PC-9 (cell line): Measurements from ENCODE around the gene GANC. TPM values are rescaled to one million over a fixed set of nuclear protein-coding genes. Genes with fewer than 3 reads are reported as not detected.

Experiments used
- BruUV-seq: library from RNA; stranded (reverse); fragments of 400-500 nt; replicated peaks from 2 replicates; lab custom pipeline; 2021; lab: Mats Ljungman, UMichigan
- CTCF ChIA-PET: fragments of 300-600 bp; sonication (Branson Sonifier 250); formaldehyde crosslinking; loops from one replicate; lab custom pipeline; 2022; ENCODE audit warnings: antibody characterized with exemption; lab: Charles Lee
- POLR2A ChIA-PET: fragments of 300-600 bp; sonication (Branson Sonifier 250); formaldehyde crosslinking; loops from one replicate; lab custom pipeline; 2022; ENCODE audit warnings: antibody characterized with exemption; ENCODE audit not compliant: unreplicated experiment; lab: Charles Lee
- DNase-seq, 2 experiments: peaks; one replicate each; pipeline versions ENCODE4 v3.0.0 to v3.0.0-alpha.2; 2015 to 2022; ENCODE audit warnings: mixed read lengths in 1 of 2
- H2AFZ ChIP-seq: fragments of 200-600 bp; sonication (generic); 2 replicates; pipeline ENCODE4 v1.8.1; 2017; ENCODE audit warnings: antibody characterized with exemption
- H3F3A ChIP-seq: fragments of 200-600 bp; sonication (generic); 2 replicates; pipeline ENCODE4 v1.8.1; 2017; ENCODE audit warnings: antibody characterized with exemption, mild to moderate bottlenecking, low read depth; ENCODE audit not compliant: insufficient read depth
- H3K27ac ChIP-seq: fragments of 200-600 bp; sonication (generic); 2 replicates; pipeline ENCODE4 v1.6.1; 2016; ENCODE audit warnings: mixed run types
- H3K27me3 ChIP-seq: fragments of 200-600 bp; sonication (generic); 2 replicates; pipeline ENCODE4 v1.6.1; 2016; ENCODE audit warnings: low read depth, mixed run types; ENCODE audit not compliant: insufficient read depth
- H3K36me3 ChIP-seq: fragments of 200-600 bp; sonication (generic); 2 replicates; pipeline ENCODE4 v1.6.1; 2016; ENCODE audit warnings: low read depth, mixed run types
- H3K4me1 ChIP-seq: fragments of 200-600 bp; sonication (generic); replicated peaks from 2 replicates; pipeline ENCODE4 v1.6.1; 2016; ENCODE audit warnings: mixed run types; ENCODE audit not compliant: insufficient read depth
- H3K4me2 ChIP-seq: fragments of 200-600 bp; sonication (generic); 2 replicates; pipeline ENCODE4 v1.6.1; 2017; ENCODE audit warnings: mixed run types
- H3K4me3 ChIP-seq: fragments of 200-600 bp; sonication (generic); 2 replicates; pipeline ENCODE4 v1.6.1; 2016; ENCODE audit warnings: mixed run types
- H3K79me2 ChIP-seq: fragments of 200-600 bp; sonication (generic); 2 replicates; pipeline ENCODE4 v1.6.1; 2017; ENCODE audit warnings: low read depth, mixed run types
- H3K9me2 ChIP-seq: fragments of 200-600 bp; sonication (generic); 2 replicates; pipeline ENCODE4 v1.8.1; 2017; ENCODE audit warnings: mild to moderate bottlenecking; ENCODE audit not compliant: insufficient read depth
- H3K9me3 ChIP-seq: fragments of 200-600 bp; sonication (generic); 2 replicates; pipeline ENCODE4 v1.8.1; 2016; ENCODE audit warnings: low read depth; ENCODE audit not compliant: insufficient read depth
- H4K20me1 ChIP-seq: fragments of 200-600 bp; sonication (generic); 2 replicates; pipeline ENCODE4 v1.8.1; 2017; ENCODE audit not compliant: insufficient read depth
- CTCF ChIP-seq: fragments of 200-600 bp; sonication (generic); conservative IDR thresholded peaks from 2 replicates; pipeline ENCODE4 v1.6.1; 2017; ENCODE audit warnings: mixed run types, antibody characterized with exemption, mild to moderate bottlenecking, moderate library complexity
- EZH2 ChIP-seq: fragments of 200-600 bp; sonication (generic); IDR thresholded peaks from 2 replicates; pipeline ENCODE4 v1.8.0; 2017; ENCODE audit warnings: antibody characterized with exemption, low read depth
- intact Hi-C: fragments of 100-400 bp; cut with micrococcal nuclease; formaldehyde crosslinking; loops from one replicate; pipeline ENCODE4 v1.10.0; 2022; ENCODE audit not compliant: unreplicated experiment
- total RNA-seq: library from RNA; stranded (reverse); gene quantifications from 2 replicates; pipeline ENCODE4 v1.2.3, GENCODE V29; 2021

Gene GANC
- total RNA-seq, 1 experiment from 2014 or later = 16.3 TPM

DNA sequence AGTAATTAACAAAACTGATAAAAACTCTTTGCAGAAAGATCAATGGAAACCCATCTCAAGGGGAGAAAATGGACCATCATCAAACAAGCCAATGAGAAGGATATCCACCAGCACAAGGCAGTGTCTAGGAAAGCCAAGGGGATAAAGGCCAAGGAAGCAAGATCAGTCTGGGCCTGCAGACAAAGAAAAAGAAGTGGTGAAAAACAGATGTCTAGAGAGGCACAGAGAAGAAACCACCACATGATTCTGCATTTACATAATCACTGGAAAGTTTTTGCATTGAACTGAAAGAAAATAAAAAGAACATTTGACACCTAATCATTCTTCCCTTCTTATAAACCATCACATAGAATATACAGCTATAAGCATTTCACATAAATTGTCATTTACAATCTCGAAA lies 41.9 kb upstream of the GANC start:
- Histone ChIP-seq H3K4me3 (no peak overlapping the region), H3F3A (no peaks in the 10 kb centered on the region), H3K9me3 (no peaks in the 10 kb centered on the region), H2AFZ (no peak overlapping the region), H3K4me1 (no peaks in the 10 kb centered on the region), H3K36me3 (peaks cover 12% of the 10 kb centered on the region; the same call in 1 of the 2 replicates), H3K27ac (no peak overlapping the region), H3K79me2 (no peaks in the 10 kb centered on the region), H3K9me2 (no peaks in the 10 kb centered on the region), H3K27me3 (no peaks in the 10 kb centered on the region), H4K20me1 (no peaks in the 10 kb centered on the region), H3K4me2 (no peak overlapping the region)
- intact Hi-C loops = no loop called here
- ChIA-PET CTCF (no interaction called here), POLR2A (no interaction called here)
- no peak for DNase-seq
- no TSS peak for BruUV-seq
- no peak for TF ChIP-seq EZH2
- no peak for TF ChIP-seq CTCF

- Histone ChIP-seq H3K27me3 (no peaks in the 10 kb centered on the region), H3K4me2 (no peak overlapping the region), H3K79me2 (no peaks in the 10 kb centered on the region), H2AFZ (no peak overlapping the region), H3K4me1 (no peaks in the 10 kb centered on the region), H4K20me1 (no peaks in the 10 kb centered on the region), H3K27ac (no peak overlapping the region), H3K4me3 (no peak overlapping the region), H3K9me3 (no peaks in the 10 kb centered on the region), H3K36me3 (peaks cover 17% of the 10 kb centered on the region; the same call in 1 of the 2 replicates), H3K9me2 (no peaks in the 10 kb centered on the region), H3F3A (no peaks in the 10 kb centered on the region)
- CTCF ChIA-PET = no interaction called here
- POLR2A ChIA-PET = interaction anchor here (0.7 kb wide), 1 partner anchor 597 kb away, joined by 5 read pairs; no protein-coding TSS in a partner anchor
- intact Hi-C loops = no loop called here
- TF ChIP-seq EZH2 = no peak
- TF ChIP-seq CTCF = no peak
- BruUV-seq = no TSS peak
- DNase-seq = no peak
Measured at GRCh38 chr15:42232606-42233005, 40.4 kb upstream of the GANC start.

- H3K27ac ChIP-seq = no peak overlapping the region
- H3K4me2 ChIP-seq = no peak overlapping the region
- no peak overlapping the region for H2AFZ ChIP-seq
- H4K20me1 ChIP-seq = no peaks in the 10 kb centered on the region
- ChIA-PET CTCF (no interaction called here), POLR2A (interaction anchor here (0.7 kb wide), 1 partner anchor 597 kb away, joined by 5 read pairs; no protein-coding TSS in a partner anchor)
- no TSS peak for BruUV-seq
- intact Hi-C loops = no loop called here
- H3K79me2 ChIP-seq = no peaks in the 10 kb centered on the region
- no peak overlapping the region for H3K4me3 ChIP-seq
- no peaks in the 10 kb centered on the region for H3F3A ChIP-seq
- no peaks in the 10 kb centered on the region for H3K27me3 ChIP-seq
- no peaks in the 10 kb centered on the region for H3K9me2 ChIP-seq
- H3K36me3 ChIP-seq = peaks cover 16% of the 10 kb centered on the region; the same call in 1 of the 2 replicates
- H3K9me3 ChIP-seq = no peaks in the 10 kb centered on the region
- H3K4me1 ChIP-seq = no peaks in the 10 kb centered on the region
- no peak for DNase-seq
- no peak for TF ChIP-seq CTCF
- TF ChIP-seq EZH2 = no peak
Measured at GRCh38 chr15:42233107-42233506, 39.9 kb upstream of the GANC start.
